Limb (tissue), 2 donors: ENCODE measurements around the gene CYTH3.

Experiments used
- DNase-seq, 2 donors: peaks; one replicate each; pipeline ENCODE4 v3.0.0-alpha.2; 2016; ENCODE audit errors: extremely low spot score in 2 of 2

Gene CYTH3

DNA sequence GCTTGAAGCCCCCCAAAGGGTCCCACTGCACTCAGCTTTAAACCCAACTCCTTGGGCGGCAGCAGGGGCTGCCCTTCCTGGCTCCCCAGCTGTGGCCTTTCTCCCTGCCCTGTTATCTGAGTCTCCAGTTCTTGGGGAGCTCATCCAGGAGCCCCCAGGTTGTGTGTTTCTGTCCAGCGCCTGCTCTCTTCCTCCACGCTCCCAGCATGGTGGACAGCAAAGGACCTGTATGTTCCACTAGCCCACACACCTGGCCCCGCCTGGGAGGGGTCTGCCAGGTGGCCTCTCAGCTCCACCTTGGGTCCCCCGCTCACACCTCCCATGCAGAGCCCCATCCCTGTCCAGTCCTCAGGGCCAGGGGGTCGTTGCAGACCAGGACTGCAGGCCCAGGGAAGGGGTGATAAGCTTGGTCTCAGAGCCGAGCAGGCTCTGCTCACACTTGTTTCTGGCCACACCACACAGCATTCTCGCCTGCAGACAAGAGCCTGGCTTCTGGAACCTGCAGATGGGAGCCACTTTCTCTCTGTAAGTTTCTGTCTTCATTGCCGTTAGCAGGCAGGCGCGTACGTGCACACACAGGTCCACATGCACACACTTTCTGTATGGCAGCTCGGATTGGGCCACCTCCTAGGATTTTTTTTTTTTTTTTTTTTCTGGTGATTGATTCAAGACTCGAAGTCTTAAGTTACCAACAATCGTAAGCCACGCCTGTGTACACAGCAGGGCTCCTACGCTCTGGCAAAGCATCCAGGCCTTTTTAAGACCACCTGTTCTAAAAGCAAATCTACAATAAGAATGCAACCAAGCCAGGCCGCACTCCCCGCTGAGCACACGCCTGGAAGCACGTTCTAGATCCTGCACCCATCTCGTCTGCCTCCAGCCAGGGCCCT lies 104.6 kb downstream of the CYTH3 start:
- DNase-seq = peak in 1 of 2 donors; percentile 29

DNA sequence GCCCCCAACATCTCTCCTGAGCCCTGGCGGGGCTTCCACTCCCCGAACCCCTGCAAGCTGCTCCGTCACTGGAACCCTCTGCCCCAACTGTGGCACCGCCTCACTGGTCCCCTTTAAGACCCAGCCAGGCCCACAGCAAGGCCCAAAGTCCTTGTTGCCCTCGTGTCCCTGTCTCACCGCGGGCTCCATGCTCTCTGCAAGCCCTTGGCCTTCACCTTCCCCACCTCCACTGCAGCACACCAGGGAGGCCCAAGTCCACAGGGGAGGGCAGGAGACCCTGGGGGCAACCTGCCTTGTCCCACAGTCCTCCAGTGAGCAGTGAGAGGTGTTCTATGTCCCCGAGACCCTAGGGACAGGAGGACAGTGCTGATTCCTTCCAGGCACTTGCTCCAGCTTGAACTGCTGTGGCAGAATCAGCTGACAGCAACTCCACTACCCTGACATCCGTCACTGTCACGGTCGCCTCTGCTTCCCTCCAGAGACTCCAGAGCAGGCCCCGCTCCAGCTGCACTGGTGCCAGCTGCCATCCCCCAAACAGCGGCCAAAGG lies 105.3 kb downstream of the CYTH3 start:
- peak in 1 of 2 donors; percentile 48 for DNase-seq

DNA sequence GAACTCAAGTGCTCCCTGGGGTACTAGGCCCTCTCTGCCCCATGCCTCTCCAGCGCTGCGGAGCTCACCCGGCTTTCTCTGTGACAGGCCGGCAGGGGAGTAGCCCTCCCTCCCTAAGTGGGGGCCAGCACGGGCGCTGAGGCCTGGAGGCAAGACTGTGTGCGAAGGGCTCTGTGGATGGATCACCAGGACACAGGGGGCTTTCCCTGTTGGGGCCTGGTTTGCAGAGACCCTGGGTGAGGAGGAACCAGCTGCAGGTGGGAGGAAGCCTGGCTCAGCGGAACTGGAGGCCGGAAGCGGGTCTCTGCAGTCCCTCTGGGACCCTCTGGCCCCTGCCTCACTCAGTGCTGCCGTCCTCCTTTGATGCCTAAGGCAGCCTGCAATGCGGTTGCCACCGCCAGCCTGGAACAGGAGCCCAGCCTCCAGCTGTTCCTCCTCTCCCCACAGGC lies 106.0 kb downstream of the CYTH3 start:
- peak in 1 of 2 donors; percentile 37 for DNase-seq

DNA sequence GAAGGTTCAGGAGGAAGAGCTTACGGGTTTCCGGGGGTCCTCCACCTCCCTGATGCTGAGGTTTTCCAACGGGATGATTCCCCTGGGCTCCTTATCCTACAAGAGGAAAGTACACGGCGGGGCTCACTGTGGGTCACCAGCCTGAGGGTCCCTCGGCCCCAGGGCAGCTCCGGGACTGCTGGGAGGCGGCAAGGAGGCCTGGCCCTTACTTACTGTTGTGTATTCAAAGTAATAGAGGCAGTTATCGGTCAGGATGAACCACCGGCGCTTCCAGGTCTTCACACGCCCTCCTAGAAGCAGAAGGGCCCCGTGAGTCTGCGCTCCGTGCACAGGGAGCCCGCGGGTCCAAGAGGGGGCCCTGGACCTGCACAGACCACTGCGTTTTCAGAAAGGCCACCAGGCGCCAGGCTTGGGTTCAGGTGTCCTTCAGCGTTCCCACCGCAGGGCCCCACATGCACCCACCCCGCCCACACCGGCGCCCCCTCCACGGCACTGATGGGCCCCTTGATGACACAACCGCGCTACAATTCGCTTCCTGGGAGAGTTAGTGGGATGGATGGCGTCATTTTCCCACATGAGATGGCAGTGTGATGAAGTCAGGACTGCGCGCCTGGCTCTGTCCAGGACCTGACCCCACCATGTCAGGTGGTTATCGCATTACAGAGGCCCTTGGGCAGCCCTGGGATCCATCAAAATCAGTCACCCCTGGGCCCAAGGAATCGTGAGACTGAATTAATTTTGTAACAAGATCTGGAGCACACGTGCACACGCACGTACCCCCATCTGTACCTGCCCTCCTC lies 106.7 kb downstream of the CYTH3 start:
- DNase-seq = peak in 1 of 2 donors; percentile 33

DNA sequence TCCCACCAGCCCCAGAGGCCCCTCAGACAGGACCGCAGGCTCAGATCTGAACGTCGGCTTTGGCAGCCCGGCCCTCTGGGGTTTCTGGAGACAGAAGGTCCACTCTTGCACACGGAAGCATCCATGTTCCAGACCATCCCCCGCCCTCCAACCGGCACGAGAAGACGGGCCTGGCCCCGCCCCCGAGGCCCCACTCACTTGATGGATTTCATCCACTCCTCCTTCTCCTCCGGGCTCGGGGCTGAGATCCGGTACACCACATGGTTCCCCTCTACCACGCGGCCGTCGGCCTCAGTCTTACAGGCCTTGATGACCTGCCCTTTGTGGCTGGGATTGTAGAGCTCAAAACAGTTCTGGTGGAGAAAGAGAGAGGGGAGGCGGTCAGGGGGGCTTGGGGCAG lies 107.3 kb downstream of the CYTH3 start:
- peak in 1 of 2 donors; percentile 47 for DNase-seq

DNA sequence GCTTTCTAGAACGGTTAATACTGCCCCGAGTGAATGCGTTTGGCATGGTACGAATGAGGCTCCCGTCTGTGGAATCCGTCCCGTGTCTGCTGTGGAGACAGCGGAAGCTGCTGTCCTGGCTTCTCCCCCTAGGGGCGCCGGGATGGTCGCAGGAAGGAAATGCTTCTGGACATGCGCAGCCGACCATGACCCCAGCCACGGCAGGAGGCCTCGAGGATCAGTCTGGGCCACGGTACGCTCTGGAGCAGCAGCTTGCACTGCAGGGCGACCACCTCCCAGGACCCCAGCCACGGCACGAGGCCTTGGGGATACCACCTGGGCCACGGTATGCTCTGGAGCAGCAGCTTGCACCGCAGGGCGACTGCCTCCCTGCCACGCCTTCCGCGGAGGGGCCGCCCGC lies 107.9 kb downstream of the CYTH3 start:
- DNase-seq = peak in 1 of 2 donors; percentile 38

DNA sequence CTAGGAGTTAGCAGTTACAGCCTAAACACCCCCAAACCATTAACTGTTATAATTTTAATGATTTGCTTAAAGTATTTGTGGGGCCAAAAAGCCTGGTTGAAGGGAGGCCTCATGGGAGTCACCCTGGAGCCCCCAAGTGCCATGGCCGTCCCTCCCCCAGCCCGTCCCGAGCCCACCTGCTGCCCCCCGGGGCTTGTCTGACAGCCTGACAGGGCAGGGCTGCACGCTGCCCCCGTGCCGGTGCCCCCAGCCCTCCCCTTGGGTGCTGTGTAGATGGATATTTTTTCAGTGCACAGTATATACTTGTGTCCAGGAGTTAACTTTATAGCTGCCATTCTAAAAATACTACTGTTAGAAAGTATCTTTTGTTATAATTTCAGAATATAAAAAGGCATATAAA lies 108.4 kb downstream of the CYTH3 start:
- DNase-seq = no peak

DNA sequence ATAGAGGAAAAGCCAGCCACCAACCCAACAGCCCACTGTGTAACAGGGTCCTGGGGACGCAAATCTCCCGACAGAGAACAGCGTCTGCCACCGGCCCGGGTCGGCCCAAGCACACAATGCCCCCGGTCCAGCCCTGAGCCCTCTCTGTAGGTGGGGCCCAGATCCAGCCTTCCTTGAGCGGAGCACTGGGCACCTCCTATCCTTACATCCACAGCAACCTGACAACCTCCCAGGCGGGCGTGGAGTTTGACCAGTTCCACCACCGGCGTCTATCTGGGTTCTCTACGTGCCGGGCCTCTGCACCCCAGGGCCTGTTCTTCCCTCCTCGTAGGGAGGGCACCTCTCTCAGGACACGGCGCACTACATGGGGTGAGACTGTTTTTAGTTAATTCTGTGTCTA lies 109.0 kb downstream of the CYTH3 start:
- DNase-seq = no peak

DNA sequence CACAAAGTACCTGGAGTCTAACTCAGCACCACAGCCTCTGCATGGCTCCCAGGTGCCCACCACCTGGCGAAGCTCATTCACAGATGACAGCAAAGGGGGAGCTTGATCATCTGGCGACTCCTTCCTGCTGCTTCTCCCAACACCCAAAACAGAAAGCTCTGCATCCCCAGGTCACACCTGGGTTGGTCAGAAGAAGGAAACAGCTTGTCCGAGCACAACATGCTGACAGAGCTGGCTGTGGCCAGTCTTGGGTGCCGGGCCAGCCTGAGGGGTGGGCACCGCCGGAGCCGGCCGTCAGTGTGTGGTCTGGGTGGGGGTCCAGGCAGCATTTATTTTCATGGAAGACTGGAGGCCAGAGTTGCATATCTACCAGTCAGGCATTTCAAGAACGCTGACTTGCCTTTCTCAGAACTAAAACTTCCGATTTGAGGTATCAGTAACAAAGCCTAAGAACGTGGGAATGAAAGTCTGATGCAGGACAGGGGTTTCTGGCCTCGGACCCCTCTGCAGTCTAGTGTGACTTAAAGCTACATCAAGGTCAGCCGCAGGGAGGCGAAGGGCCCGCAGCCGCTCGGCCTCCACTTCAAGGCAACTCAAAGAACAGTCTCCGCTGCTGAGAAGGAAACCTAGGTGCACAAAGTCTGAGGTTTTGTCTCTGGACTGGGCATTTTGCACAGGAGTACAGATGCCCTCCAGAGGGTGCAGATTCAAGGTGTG lies 109.6 kb downstream of the CYTH3 start:
- DNase-seq = no peak

DNA sequence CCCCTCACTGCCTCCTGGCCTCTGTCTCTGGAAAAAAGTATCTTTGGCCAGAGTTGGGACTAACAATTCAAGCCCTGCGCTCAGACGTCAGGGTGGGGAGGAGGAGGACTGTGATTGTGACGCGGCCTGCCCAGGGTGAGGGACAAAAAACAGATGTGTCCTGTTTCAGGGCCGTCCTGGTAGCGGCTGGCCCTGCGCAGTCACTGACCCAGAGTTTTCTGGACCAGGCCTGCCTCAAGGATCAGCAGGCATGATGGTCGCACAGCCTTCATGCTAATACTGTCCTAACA lies 110.1 kb downstream of the CYTH3 start:
- no peak for DNase-seq

DNA sequence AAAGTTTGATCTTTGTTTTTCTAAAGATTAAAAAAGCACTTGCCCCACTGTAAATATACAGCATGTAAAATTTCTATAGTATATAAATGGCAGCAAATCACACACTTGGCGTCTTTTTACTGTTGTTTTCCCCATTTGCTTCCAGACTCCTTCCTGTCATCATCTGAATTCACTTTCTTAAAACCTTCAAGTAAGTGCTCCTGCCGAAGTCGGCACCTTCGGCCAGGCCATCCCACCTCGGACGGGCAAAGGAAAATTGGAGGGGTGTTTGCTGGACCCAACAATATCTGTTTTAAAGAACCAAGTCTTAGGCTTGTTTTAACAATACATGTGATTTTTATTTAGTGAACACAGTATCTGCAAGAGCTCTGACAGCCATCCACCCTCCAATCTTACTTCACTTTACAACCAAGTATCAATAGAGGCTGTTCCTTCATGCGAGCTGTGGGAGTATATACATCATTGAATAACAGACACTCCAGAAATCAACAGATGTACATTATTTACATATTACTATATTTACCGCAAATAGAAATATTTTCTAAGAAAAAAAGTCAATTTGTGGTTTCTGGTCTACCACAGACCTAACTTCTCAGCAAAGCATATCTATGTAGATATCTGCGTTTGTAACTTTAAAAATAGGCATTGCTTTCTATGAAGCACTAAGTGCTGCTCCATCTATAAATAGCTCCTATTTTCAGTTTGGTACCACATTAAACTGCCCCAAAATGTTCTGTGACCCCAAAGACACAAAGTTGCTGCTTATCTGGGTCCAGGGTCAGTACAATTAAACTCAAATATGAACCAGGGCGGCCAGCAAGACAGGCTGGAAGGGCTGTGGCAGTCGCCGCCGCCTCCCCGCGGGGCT lies 110.7 kb downstream of the CYTH3 start:
- no peak for DNase-seq

DNA sequence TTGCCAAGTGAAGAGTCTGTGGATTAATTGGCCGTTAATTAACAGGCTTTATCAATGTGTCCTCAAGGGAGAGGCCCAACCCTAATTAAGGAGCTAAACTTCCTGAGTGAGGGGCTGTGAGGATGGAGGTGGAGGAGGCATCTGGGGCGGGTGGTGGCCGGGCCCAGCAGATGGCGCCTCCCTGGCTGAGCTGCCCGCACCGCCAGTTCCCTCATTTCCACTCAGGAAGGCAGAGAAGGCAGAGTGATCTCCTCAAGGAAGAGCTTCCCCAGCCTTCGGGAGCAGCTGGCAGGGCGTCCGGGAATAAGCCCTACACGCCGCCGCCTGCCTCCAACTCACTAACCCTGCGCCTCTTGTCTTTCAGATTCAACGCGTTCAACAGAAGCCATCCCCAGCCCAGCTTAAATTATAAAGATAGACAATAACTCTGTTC lies 112.2 kb downstream of the CYTH3 start:
- peak; percentile 71 to 72 for DNase-seq

DNA sequence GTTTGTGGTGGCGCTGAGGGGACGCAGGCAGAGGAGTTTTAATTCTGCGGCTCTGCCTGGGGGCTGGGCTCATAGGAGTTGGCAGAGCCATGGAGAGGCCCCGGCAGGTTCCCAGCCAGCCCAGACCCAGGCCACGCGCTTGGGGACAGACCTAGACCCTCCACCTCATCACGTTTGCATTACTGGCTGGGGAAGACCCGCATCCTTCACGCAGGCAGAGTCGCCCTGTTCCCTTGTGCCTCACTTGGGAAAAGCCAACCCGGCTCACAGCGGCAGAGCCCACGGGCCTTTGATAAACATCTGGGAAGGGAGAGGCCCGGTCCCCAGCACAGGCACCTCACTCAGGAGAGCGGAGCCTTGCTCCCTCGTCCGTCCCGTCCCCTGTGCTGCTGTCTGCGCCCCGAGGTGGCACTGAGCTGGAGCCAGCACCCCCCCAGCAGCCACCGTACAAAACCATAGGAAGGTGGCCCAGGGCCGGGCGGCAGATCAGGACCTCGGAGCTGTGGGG lies 112.8 kb downstream of the CYTH3 start:
- DNase-seq = no peak

DNA sequence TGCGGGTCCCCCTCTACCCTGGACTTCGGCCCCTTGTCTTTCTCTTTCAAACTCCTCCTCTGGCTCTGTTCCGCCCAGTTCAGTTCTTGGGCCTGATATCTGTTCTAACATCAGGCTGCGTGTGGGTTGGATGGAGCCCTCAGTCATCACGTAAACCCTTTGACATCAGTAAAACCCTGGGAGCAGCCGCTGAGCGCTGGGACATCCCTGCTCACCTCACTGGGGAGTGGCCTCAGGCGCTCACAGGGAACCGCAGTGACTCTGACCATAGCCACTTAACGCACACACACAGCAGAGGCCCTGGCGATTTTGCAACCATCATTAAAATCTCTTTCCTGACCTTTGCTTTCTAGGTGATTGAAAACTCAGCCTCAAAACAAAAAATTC lies 113.3 kb downstream of the CYTH3 start:
- DNase-seq = no peak

DNA sequence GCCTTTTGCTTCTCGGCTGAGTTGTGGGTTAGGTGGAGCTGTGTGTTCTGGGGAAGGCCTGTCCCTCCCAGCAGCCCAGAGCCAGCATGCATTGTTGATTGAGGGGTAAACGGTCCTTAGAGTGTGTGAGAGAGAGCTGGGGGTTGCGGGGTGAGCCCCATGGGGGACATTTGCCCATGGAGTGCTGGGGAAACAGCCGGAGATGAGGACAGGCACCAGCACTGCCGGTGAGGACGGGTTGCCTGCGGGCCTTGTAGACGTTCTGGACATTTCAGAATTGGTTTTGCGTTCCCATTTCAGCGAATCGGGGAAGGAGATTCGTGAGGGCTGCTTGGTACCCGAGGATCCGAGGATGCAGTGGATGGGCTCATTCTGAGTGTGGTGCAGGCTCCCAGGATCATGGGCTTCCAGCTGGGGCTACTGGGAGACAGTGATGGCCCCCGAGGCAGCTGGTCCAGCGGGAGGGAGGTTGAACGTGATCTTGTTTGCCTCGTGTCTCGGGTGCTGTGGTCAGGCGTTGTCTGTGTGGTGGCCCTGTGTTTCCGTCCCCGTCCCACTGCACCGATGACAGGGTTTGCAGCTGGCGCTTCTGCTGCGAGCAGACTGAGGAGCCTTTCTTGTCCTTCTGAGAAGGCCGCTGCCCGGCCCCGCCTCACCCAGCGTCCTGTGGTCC lies 113.9 kb downstream of the CYTH3 start:
- DNase-seq = no peak

DNA sequence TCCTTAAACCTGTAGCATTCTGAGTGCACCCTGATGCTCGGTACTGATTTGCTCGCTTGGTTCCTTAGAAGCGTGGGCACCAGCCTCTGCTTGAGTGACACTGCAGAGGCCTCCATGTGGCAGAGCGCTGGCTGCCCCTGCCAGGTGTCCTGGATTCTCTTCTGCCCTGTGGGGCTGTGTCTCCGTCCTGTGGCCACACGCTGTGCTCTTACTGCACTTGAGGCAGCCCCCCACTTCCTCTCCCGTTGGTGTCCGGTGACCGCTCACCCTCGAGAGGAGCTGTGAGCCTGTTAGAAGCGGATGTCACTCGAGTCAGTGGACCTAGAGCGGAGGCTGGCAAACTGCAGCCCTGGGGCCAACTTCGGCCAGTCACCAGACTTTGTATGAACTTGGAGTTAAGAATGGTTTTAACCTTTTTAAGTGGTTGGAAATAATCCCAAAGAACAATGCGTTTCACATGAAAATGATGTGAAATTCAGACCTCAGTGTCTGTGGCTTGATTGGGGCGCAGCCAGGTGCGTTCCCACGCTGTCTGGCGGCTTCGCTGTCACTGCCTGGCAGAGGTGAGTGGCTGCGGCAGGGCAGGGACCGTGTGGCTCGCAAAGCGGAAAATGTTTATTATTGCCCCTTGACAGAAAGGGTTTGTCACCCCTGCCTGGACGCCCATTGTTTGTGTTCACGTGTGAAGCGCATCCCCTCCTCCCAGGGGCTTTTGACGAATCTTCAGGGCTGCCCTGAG lies 114.6 kb downstream of the CYTH3 start:
- DNase-seq = no peak

DNA sequence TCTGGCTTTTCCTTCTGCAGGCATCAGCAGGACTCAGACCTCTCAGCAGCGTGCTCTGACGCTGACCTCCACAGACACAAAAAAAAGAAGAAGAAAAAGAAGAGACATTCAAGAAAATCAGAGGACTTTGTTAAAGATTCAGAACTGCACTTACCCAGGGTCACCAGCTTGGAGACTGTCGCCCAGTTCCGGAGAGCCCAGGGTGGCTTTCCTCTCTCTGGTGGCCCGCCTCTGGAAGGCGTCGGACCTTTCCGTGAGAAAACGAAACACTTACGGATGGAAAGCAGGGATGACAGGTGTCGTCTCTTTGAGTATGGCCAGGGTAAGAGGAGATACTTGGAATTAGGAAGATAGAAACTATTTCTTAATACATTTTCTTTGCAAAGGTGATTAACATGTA lies 115.7 kb downstream of the CYTH3 start:
- DNase-seq = no peak

DNA sequence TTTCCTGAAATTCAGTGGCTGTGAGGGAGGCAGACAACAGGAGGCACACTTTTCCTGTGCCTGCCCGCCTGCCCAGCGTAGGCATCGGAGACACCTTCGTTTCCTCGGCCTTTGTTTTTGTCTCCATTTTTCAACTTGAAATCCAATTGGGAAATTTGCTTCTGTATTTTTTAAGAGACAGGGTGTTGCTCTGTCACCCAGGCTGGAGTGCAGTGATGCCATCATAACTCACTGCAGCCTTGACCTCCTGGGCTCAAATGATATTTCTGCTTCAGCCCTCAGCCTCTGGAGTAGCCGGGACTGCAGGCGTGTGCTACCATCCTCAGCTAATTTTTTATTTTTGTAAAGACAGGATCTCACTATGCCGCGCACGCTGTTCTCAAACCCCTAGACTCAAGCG lies 116.8 kb downstream of the CYTH3 start:
- DNase-seq = no peak
